GM12891 (cell line): ENCODE measurements around the gene FHDC1.

Experiments used
- POLR2A ChIP-seq: IDR thresholded peaks from 2 replicates; pipeline ENCODE4 v1.6.1; 2011; ENCODE audit warnings: low read depth, low read length, control low read depth
- POLR2AphosphoS5 ChIP-seq: IDR thresholded peaks from 2 replicates; pipeline ENCODE4 v1.6.1; 2011; ENCODE audit warnings: low read depth, low read length, control low read depth
- SPI1 ChIP-seq: IDR thresholded peaks from 2 replicates; pipeline ENCODE4 v1.6.1; 2011; ENCODE audit warnings: low read depth, low read length, control low read depth
- TAF1 ChIP-seq: IDR thresholded peaks from 2 replicates; pipeline ENCODE4 v1.6.1; 2011; ENCODE audit warnings: low read depth, low read length, control low read depth

DNA sequence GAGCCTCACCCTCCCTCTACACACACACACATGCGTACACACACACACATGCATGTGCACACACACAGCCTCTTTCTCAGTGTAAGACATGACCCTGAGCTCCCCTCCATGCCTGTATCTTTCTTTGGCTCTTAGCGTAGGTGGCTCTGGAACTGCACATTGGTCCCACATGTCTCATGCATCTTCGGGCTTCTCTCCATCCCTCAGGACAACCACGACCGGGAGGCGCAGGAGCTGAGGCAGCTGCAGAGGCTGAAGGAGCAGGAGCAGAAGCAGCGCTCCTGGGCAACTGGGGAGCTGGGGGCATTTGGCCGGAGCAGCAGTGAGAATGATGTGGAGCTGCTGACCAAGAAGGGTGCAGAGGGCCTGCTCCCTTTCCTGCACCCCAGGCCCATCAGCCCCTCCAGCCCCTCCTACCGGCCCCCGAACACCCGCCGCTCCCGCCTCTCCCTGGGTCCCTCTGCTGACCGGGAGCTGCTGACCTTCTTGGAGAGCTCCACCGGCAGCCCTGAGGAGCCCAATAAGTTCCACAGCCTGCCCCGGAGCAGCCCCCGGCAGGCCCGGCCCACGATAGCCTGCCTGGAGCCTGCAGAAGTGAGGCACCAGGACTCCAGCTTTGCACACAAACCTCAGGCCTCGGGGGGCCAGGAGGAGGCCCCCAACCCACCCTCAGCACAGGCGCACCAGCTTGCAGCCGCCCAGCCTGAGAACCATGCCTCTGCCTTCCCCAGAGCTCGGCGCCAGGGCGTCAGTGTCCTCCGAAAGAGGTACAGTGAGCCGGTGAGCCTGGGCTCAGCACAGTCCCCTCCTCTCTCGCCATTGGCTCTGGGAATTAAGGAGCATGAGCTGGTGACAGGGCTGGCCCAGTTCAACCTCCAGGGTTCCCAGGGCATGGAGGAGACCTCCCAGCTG is 38.6 kb downstream of the FHDC1 start:
- no peak for TF ChIP-seq POLR2AphosphoS5
- TF ChIP-seq POLR2A, result no peak
- no peak for TF ChIP-seq TAF1
- no peak for TF ChIP-seq SPI1
